Naive thymus-derived CD4-positive, alpha-beta T cell (primary cell): ENCODE data around the gene ALAS1. TPM values are rescaled to one million over a fixed set of nuclear protein-coding genes. Genes with fewer than 3 reads are reported as not detected.

Source experiments
- ATAC-seq: fragments of 150-1000 bp; cut with Tn5 transposase; 2 replicates; pipeline ENCODE4 v1.10.0; 2021; ENCODE audit warnings: mild to moderate bottlenecking, moderate library complexity
- CTCF ChIA-PET: fragments of 350-600 bp; sonication (Branson Sonifier 250); formaldehyde crosslinking; loops from one replicate; lab custom pipeline; 2021; ENCODE audit warnings: antibody characterized with exemption; lab: Charles Lee
- POLR2A ChIA-PET: fragments of 350-600 bp; sonication (Branson Sonifier 250); formaldehyde crosslinking; loops from one replicate; lab custom pipeline; 2021; ENCODE audit warnings: antibody characterized with exemption, inconsistent platforms; lab: Charles Lee
- DNase-seq, 9 donors: peaks; one replicate each; pipeline versions ENCODE4 v3.0.0 to v3.0.0-alpha.2; 2020 to 2022; ENCODE audit warnings: mixed read lengths in 1 of 9
- H3K27ac ChIP-seq: one replicate; pipeline ENCODE4 v1.7.0; 2013; ENCODE audit warnings: mild to moderate bottlenecking, low read depth, low read length, moderate library complexity
- H3K27me3 ChIP-seq, 2 donors: one replicate each; pipeline ENCODE4 v1.7.0; 2013; ENCODE audit warnings: low read length in 2 of 2, mild to moderate bottlenecking in 2 of 2, moderate library complexity in 2 of 2; ENCODE audit not compliant: control insufficient read depth in 2 of 2, insufficient read depth in 2 of 2
- H3K36me3 ChIP-seq, 3 experiments: 1 replicate in 2 of 3; 2 replicates in 1 of 3; pipeline ENCODE4 v1.7.0; 2013; ENCODE audit warnings: low read length in 3 of 3, mild to moderate bottlenecking in 3 of 3, moderate library complexity in 1 of 3; ENCODE audit not compliant: insufficient read depth in 3 of 3, control insufficient read depth in 2 of 3
- H3K4me1 ChIP-seq, 2 donors: one replicate each; pipeline ENCODE4 v1.7.0; 2013; ENCODE audit warnings: low read length in 2 of 2, mild to moderate bottlenecking in 2 of 2, moderate library complexity in 1 of 2; ENCODE audit not compliant: control insufficient read depth in 2 of 2, insufficient read depth in 2 of 2
- H3K4me3 ChIP-seq: 2 replicates; pipeline ENCODE4 v1.7.0; 2013; ENCODE audit warnings: mild to moderate bottlenecking, low read length
- H3K9me3 ChIP-seq, 3 experiments: 1 replicate in 2 of 3; 2 replicates in 1 of 3; pipeline ENCODE4 v1.7.0; 2013; ENCODE audit warnings: low read length in 3 of 3; ENCODE audit not compliant: control insufficient read depth in 2 of 3
- H3K27ac Mint-ChIP-seq, 9 donors: one replicate each; pipeline ENCODE4 v1.8.0; 2020 to 2022; ENCODE audit warnings: mixed read lengths in 9 of 9, mild to moderate bottlenecking in 8 of 9, moderate library complexity in 5 of 9, inconsistent platforms in 2 of 9
- H3K27me3 Mint-ChIP-seq, 5 donors: one replicate each; pipeline ENCODE4 v1.8.0; 2021 to 2022; ENCODE audit warnings: mixed read lengths in 5 of 5, mild to moderate bottlenecking in 1 of 5
- H3K36me3 Mint-ChIP-seq, 5 donors: one replicate each; pipeline ENCODE4 v1.8.0; 2020 to 2022; ENCODE audit warnings: mixed read lengths in 5 of 5, mild to moderate bottlenecking in 3 of 5, inconsistent platforms in 1 of 5
- H3K4me1 Mint-ChIP-seq, 7 donors: one replicate each; pipeline ENCODE4 v1.8.0; 2020 to 2022; ENCODE audit warnings: mixed read lengths in 7 of 7, mild to moderate bottlenecking in 3 of 7, inconsistent platforms in 1 of 7
- H3K4me3 Mint-ChIP-seq, 10 donors: one replicate each; pipeline ENCODE4 v1.8.0; 2020 to 2022; ENCODE audit warnings: mild to moderate bottlenecking in 10 of 10, mixed read lengths in 10 of 10, moderate library complexity in 6 of 10, inconsistent platforms in 2 of 10
- H3K9me3 Mint-ChIP-seq, 11 donors: one replicate each; pipeline ENCODE4 v1.8.0; 2020 to 2022; ENCODE audit warnings: mixed read lengths in 11 of 11, mild to moderate bottlenecking in 4 of 11, inconsistent platforms in 1 of 11, moderate library complexity in 1 of 11
- intact Hi-C, 2 donors: fragments of 100-400 bp; cut with micrococcal nuclease; formaldehyde crosslinking; loops; one replicate each; pipeline ENCODE4 v1.15.1; 2023
- polyA plus RNA-seq, 2 donors: library from polyadenylated mRNA; unstranded; fragments of 300-500 nt; fragmentation: Illumina TruSeq; gene quantifications; one replicate each; pipeline ENCODE4 v1.2.3, GENCODE V29; 2021
- total RNA-seq, 6 experiments: library from RNA in 5 of 6; stranded (reverse) in 5 of 6; gene quantifications; 1 replicate in 5 of 6; 2 replicates in 1 of 6; pipeline ENCODE4 v1.2.3 and lab custom pipeline; 2021 to 2026

The ALAS1 gene
- 10 to 100 TPM; 12.6 to 74.3 (median 27.4) TPM for total RNA-seq
- 10 to 100 TPM; 18.7 to 37.6 TPM for polyA plus RNA-seq
- total RNA-seq (lab: John Stamatoyannopoulos, UW): 14.1 reads per million, percentile 43 among the genes with 10 or more reads in this experiment

DNA sequence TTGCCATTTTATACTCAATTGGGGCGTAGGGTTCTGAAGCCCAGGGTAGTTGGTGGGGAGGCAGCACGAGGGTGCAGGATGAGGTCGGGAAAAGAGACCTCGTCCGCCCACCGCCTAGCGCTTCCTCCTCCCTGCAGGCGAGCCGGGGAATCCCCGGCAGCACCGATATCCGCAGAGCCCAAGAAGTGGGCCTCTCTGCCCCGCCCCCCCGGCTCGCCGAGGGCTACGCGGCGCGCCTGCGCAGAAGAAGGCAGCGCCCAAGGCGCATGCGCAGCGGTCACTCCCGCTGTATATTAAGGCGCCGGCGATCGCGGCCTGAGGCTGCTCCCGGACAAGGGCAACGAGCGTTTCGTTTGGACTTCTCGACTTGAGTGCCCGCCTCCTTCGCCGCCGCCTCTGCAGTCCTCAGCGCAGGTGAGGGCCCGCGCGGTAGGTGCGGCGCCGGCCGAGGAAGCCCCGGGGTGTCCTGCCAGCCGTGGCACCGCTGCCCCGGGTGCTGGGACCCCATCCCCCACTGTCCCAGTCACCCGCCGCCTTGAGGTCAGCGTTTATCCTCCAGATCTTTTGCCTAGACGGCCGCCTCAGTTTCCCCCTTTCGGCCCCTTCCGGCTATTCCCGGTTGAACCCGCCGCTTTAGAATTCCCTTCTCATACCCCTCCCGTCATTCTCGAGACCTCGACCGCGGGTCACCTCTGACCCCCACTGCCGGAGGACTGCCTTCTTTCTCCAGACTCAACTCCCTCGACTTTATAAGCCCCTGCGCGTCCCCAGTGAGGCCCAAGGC, at the start of gene ALAS1:
Gene ALAS1, plus strand, starts transcription at position 319 of the 784 bp plus-strand sequence. CDS start 1,082 bp downstream, outside the sequence.
- peak within 1 kb of the TSS; percentile 80 for H3K4me3 ChIP-seq
- peak within 1 kb of the TSS; percentile 85 to 98 (median 96) for H3K4me3 Mint-ChIP-seq
- H3K9me3 Mint-ChIP-seq: no peaks in the 10 kb centered on the region
- H3K4me1 Mint-ChIP-seq: peaks cover 33 to 56% (median 49%) of the 10 kb centered on the region in 7 donors
- POLR2A ChIA-PET: interaction anchor here (0.7 to 1.7 kb wide), 8 partner anchors 19 to 200 kb away, joined by 3 to 8 read pairs (median 4); partner anchors contain the start of genes DUSP7 and POC1A
- ATAC-seq (peak; percentile 97), DNase-seq (peak; percentile 86 to 99 (median 94))
- intact Hi-C loops: loop anchor here (1.0 to 5.0 kb wide), 9 partner anchors 19 to 256 kb away; partner anchors contain the start of genes PARP3 (in 2 of the 2), POC1A (in 2 of the 2), ABHD14A (in 1 of the 2) and DUSP7 (in 1 of the 2)
- H3K9me3 ChIP-seq: no peaks in the 10 kb centered on the region
- H3K27ac Mint-ChIP-seq: peak within 1 kb of the TSS; percentile 88 to 98 (median 94)
- peaks cover 0 to 23% (median 0%) of the 10 kb centered on the region in 3 experiments for H3K36me3 ChIP-seq
- peaks cover 25 to 30% of the 10 kb centered on the region in 2 donors for H3K4me1 ChIP-seq
- no peaks in the 10 kb centered on the region for H3K27me3 Mint-ChIP-seq
- peak within 1 kb of the TSS; percentile 94 for H3K27ac ChIP-seq
- H3K36me3 Mint-ChIP-seq: peaks cover 0 to 28% (median 13%) of the 10 kb centered on the region in 5 donors
- no peaks in the 10 kb centered on the region for H3K27me3 ChIP-seq
- CTCF ChIA-PET: interaction anchor here (1.2 kb wide), 1 partner anchor 214 kb away, joined by 5 read pairs; no protein-coding TSS in a partner anchor

DNA sequence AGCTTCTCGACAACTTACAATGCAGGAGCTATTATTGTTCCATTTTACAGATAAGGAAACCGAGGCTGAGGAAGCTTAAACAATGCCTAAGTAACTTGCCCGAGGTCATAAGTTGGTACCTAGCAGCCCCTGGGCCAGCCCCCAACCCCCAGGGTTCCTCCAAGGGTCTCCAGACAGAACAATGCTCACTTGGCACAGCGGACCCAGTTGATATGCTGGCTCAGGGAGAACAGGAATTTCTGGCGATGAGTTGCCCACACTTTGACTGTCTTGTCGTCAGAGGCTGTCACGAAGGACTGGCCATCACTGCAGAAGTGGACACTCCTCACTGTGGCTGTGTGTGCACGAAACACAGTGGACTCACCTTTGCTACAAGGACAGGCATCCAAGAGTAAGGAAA, 48.9 kb upstream of the ALAS1 start:
- CTCF ChIA-PET: interaction anchor here (0.6 kb wide), 1 partner anchor 135 kb away, joined by 3 read pairs; no protein-coding TSS in a partner anchor
- H3K36me3 ChIP-seq: no peaks in the 10 kb centered on the region
- DNase-seq: no peak
- no peak for ATAC-seq
- H3K4me3 Mint-ChIP-seq: no peak overlapping the region
- no peaks in the 10 kb centered on the region for H3K27me3 ChIP-seq
- intact Hi-C loops: loop anchor here in 1 of 2 donors (10.0 kb wide), 1 partner anchor 434 kb away; no protein-coding TSS in a partner anchor
- H3K27ac ChIP-seq: no peak overlapping the region
- peak overlapping the region in 1 of 9 donors; percentile 55 for H3K27ac Mint-ChIP-seq
- H3K9me3 Mint-ChIP-seq: no peaks in the 10 kb centered on the region
- H3K4me3 ChIP-seq: no peak overlapping the region
- peaks cover 6% of the 10 kb centered on the region in 2 donors for H3K4me1 ChIP-seq
- no peaks in the 10 kb centered on the region for H3K9me3 ChIP-seq
- no peaks in the 10 kb centered on the region for H3K27me3 Mint-ChIP-seq
- POLR2A ChIA-PET: no interaction called here
- H3K36me3 Mint-ChIP-seq: peaks cover 0 to 2% (median 0%) of the 10 kb centered on the region in 5 donors
- peaks cover 4 to 21% (median 5%) of the 10 kb centered on the region in 7 donors for H3K4me1 Mint-ChIP-seq

DNA sequence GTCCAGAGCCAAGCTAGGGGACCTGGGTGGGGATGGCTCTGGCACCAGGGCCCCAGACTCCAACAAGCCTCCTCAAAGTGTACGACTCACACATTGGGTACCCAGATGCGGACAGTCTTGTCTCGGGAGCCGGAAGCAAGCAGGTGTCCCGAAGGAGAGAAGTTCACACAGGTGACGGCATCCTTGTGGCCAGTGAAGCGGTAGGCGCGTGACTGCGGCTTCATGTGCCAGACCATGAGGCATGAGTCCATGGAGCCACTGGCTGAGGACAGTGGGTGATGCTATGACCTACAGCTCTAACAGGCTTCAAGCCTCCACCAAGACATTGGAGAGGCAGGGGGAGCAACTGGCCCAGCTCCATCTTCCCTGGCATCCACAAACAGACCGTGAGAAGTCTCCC, 48.2 kb upstream of the ALAS1 start:
- POLR2A ChIA-PET: interaction anchor here (1.0 kb wide), 1 partner anchor 12 kb away, joined by 4 read pairs; no protein-coding TSS in a partner anchor
- no peak overlapping the region for H3K4me3 ChIP-seq
- H3K4me3 Mint-ChIP-seq: no peak overlapping the region
- H3K27me3 Mint-ChIP-seq: no peaks in the 10 kb centered on the region
- H3K27ac ChIP-seq: no peak overlapping the region
- no peaks in the 10 kb centered on the region for H3K9me3 ChIP-seq
- ATAC-seq (no peak), DNase-seq (no peak)
- no peak overlapping the region for H3K27ac Mint-ChIP-seq
- peaks cover 0 to 4% (median 0%) of the 10 kb centered on the region in 3 experiments for H3K36me3 ChIP-seq
- H3K9me3 Mint-ChIP-seq: no peaks in the 10 kb centered on the region
- H3K4me1 ChIP-seq: peaks cover 4 to 6% of the 10 kb centered on the region in 2 donors
- CTCF ChIA-PET: interaction anchor here (1.7 kb wide), 1 partner anchor 148 kb away, joined by 5 read pairs; no protein-coding TSS in a partner anchor
- no peaks in the 10 kb centered on the region for H3K27me3 ChIP-seq
- peaks cover 0 to 2% (median 0%) of the 10 kb centered on the region in 5 donors for H3K36me3 Mint-ChIP-seq
- peaks cover under 1 to 16% (median 1%) of the 10 kb centered on the region in 7 donors for H3K4me1 Mint-ChIP-seq
- intact Hi-C loops: loop anchor here (10.0 kb wide), 4 partner anchors 75 to 1535 kb away; partner anchors contain the start of genes CISH (in 1 of the 2), DCAF1 (in 1 of the 2), MAPKAPK3 (in 1 of the 2) and TLR9 (in 1 of the 2)

DNA sequence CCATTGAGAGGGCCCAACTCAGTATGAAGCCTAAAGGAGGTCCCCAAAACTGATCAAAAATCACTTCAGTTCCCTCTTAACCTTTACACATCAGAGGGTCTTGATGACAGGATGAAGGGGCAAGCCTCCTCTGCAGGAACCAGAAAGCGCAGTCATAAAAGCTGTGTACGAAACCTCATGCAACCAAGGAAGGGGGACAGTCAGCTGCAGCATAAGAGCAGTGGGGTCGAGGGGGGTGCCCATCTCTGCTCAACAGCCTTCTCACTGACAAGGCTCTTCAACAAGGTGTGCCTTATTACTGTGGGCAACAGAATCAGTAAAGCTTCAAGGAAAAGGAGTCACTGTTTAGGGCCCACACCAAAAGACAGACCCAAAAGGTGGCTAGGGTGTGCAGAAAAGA, 47.6 kb upstream of the ALAS1 start:
- Histone ChIP-seq H3K27me3 (no peaks in the 10 kb centered on the region), H3K4me3 (no peak overlapping the region), H3K9me3 (no peaks in the 10 kb centered on the region), H3K27ac (no peak overlapping the region), H3K36me3 (peaks cover 0 to 4% (median 0%) of the 10 kb centered on the region in 3 experiments), H3K4me1 (peaks cover 4 to 6% of the 10 kb centered on the region in 2 donors)
- CTCF ChIA-PET: interaction anchor here (1.1 to 1.7 kb wide), 2 partner anchors 145 to 149 kb away, joined by 4 to 5 read pairs; no protein-coding TSS in a partner anchor
- POLR2A ChIA-PET: interaction anchor here (1.0 kb wide), 1 partner anchor 11 kb away, joined by 4 read pairs; no protein-coding TSS in a partner anchor
- DNase-seq: no peak
- no peak overlapping the region for H3K27ac Mint-ChIP-seq
- no peak for ATAC-seq
- intact Hi-C loops: loop anchor here (10.0 kb wide), 3 partner anchors 74 to 1536 kb away; partner anchors contain the start of genes CISH (in 1 of the 2), DCAF1 (in 1 of the 2), MAPKAPK3 (in 1 of the 2) and TLR9 (in 1 of the 2)
- H3K4me3 Mint-ChIP-seq: no peak overlapping the region
- H3K36me3 Mint-ChIP-seq: peaks cover 0 to 2% (median 0%) of the 10 kb centered on the region in 5 donors
- no peaks in the 10 kb centered on the region for H3K9me3 Mint-ChIP-seq
- H3K4me1 Mint-ChIP-seq: peaks cover 4 to 17% (median 5%) of the 10 kb centered on the region in 7 donors
- H3K27me3 Mint-ChIP-seq: no peaks in the 10 kb centered on the region

DNA sequence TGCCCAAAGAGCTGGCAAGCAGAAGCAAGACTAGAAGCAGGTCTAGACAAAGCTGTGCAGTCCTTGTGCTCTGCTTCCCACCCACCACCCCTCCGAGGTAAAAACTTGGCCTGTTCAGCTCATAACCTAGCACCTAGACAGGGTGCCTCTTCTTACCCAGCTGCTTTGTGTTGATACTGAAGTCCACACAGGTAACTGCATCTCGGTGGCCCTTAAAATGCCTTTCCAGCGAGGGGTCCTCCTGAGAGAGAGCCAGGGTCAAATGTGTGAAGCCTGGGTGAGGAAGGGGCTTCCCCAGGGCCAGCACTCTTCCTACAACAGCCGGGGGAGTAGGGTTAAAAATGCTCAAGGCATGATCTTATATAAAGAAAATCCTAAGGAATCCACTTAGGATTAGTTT, 47.1 kb upstream of the ALAS1 start:
- Mint-ChIP-seq H3K4me3 (no peak overlapping the region), H3K36me3 (peaks cover 0 to 2% (median 0%) of the 10 kb centered on the region in 5 donors), H3K27me3 (no peaks in the 10 kb centered on the region), H3K9me3 (no peaks in the 10 kb centered on the region), H3K27ac (no peak overlapping the region), H3K4me1 (peaks cover 5 to 22% (median 6%) of the 10 kb centered on the region in 7 donors)
- ChIA-PET CTCF (interaction anchor here (1.1 to 1.7 kb wide), 2 partner anchors 145 to 150 kb away, joined by 4 to 5 read pairs; no protein-coding TSS in a partner anchor), POLR2A (no interaction called here)
- peaks cover 0 to 4% (median 0%) of the 10 kb centered on the region in 3 experiments for H3K36me3 ChIP-seq
- no peak overlapping the region for H3K4me3 ChIP-seq
- intact Hi-C loops: loop anchor here (10.0 kb wide), 3 partner anchors 74 to 1536 kb away; partner anchors contain the start of genes CISH (in 1 of the 2), DCAF1 (in 1 of the 2), MAPKAPK3 (in 1 of the 2) and TLR9 (in 1 of the 2)
- ATAC-seq (no peak), DNase-seq (no peak)
- no peaks in the 10 kb centered on the region for H3K9me3 ChIP-seq
- H3K27me3 ChIP-seq: no peaks in the 10 kb centered on the region
- peaks cover 4 to 6% of the 10 kb centered on the region in 2 donors for H3K4me1 ChIP-seq
- H3K27ac ChIP-seq: no peak overlapping the region
